H7 (cell line): ENCODE measurements around the gene ITGBL1. TPM values are rescaled to one million over a fixed set of nuclear protein-coding genes. Genes with fewer than 3 reads are reported as not detected.

Source experiments
- DNase-seq: peaks from one replicate; pipeline ENCODE4 v3.0.0; 2012
- H3K27me3 ChIP-seq: 2 replicates; pipeline ENCODE4 v1.6.0; 2011; ENCODE audit warnings: mild to moderate bottlenecking, low read length; ENCODE audit not compliant: control insufficient read depth, insufficient read depth
- H3K36me3 ChIP-seq: replicated peaks from 2 replicates; pipeline ENCODE4 v1.5.1; 2011; ENCODE audit warnings: low read length; ENCODE audit not compliant: control insufficient read depth, insufficient read depth
- H3K4me3 ChIP-seq: 2 replicates; pipeline ENCODE4 v1.5.1; 2011; ENCODE audit warnings: low read depth, mild to moderate bottlenecking, control low read depth, low read length, moderate library complexity; ENCODE audit not compliant: insufficient read depth
- total RNA-seq: library from RNA; depleted of rRNA; stranded (reverse); fragments of >200 nt; shearing (Covaris generic); gene quantifications from 2 replicates; pipeline ENCODE4 v1.2.3, GENCODE V29; 2014; rRNA removed

ITGBL1 gene
- total RNA-seq, result 0.03 TPM in 1 of 2 replicates, not detected in the other

DNA sequence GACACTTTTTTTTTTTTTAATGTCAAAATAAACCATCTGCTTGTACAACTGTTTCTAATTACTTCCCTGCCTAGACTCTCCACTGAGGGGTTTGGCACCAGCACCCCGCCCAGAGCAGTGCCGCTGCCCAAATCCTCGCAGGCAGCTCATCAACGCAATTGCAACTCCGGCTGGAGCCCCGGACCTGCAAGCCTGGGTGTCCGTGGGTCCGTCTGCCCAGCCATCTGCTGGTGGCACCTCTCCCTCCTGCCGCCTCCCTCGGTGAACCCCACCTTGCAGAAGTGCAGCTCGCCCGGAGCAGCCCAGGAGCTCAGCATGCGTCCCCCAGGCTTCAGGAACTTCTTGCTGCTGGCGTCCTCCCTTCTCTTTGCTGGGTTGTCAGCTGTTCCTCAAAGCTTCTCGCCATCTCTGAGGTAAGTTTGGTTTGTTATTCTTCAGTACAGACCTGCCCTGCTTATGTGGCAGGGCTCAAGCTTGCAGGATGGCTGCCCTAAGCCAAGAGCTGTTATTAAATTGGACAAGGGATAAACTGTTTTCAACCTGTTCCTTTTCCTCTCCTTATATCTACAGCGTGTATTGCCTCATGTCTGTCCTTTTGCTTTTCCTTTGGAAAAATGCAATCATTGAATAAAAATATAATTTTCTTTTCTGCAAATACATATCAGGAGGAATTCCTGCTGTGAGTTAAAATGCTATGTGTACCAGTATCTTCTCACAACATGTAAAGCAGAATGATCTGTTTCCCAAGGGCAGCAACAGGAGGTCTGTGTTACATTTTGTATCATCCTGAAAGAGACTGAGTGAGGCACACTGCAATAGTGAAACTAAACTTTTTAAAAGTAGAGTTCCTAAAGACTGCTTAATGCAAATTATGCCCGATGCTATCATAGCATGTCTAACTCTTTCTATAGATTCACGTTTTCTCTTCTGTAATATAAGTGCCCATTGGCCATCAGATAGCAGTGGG, at the start of gene ITGBL1:
TSS of gene ITGBL1 (plus strand) at position 157 of the 967 bp plus-strand sequence. CDS start at position 316, 159 bp downstream.
- no peak within 1 kb of the TSS for H3K4me3 ChIP-seq
- peak; percentile 14 for DNase-seq
- no peaks in the 10 kb centered on the region for H3K36me3 ChIP-seq
- no peaks in the 10 kb centered on the region for H3K27me3 ChIP-seq

GRCh38 chr13:101406791-101407190, 45.7 kb upstream of the ITGBL1 start:
- H3K4me3 ChIP-seq, result no peak overlapping the region

DNA sequence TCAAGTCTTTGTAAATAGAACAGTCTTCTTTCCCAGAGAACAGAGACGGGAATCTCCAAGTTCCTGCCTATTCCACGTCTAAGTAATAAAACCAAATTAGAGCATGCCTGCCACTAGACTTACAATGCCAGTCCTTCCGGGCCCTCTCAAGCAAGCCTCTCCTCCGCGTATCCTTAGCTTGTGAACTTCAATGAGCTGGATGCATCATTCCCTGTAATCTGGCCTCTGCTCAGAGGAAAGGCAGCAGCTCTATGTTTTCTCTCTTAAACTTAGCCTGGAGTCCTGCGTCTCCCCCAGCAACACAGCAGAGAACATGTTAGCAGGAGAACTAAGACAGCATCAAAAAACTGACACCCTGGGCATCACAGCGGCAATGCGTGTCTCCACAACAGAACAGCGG, 44.3 kb upstream of the ITGBL1 start:
- Histone ChIP-seq H3K4me3 (no peak overlapping the region), H3K27me3 (no peaks in the 10 kb centered on the region), H3K36me3 (no peaks in the 10 kb centered on the region)
- no peak for DNase-seq

More at GRCh38 chr13:101406791-101407190, 45.7 kb upstream of the ITGBL1 start:
- DNase-seq, result no peak
- H3K27me3 ChIP-seq, result no peaks in the 10 kb centered on the region
- no peaks in the 10 kb centered on the region for H3K36me3 ChIP-seq

DNA sequence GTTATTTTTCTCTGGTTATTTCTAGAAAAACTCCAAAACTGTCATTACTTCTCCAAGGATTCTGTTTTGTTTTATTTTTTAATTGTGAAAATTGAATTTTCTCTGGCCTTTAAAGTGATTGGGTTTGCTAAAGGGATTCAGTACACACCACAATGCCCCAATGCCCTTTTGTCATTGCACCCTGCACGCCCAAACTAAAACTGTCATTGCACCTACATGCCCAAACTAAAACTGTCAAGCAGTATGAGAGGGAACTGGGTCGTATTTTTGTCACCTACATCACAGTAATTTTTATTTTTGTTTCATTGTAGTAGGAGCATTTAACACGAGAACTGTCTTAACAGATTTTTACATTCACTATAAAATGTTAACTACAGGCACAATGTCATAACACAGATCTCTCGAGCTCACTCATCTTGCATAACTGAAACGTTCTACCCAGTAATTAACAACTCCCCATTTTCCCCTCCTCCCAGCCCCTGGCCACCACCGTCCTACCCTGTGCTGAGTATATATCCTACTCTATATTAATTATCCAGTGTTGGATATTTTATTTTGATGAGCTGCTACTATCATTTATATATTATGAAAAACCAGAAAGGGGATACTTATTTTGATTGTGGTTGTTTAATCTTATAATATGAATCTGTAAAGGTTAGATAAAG, 43.4 kb upstream of the ITGBL1 start:
- no peak for DNase-seq

DNA sequence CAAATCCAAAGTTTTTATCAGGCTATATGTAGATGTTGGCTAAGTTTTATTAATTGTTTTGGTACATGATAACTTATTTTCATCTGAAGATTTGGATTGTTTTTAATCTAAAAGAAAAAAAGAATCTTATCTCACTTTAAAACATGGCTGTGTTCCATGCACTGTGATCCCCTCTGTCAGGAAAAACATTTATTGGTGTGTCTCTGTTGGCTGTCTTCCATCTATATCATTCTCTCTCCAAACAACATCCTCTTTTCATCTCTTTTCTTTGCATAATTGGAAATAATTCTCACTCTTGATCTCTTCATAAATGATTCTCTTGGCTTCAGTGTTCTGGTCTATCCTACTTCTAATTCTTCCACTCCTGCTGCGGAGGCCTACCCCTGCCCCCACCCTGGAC, 40.4 kb upstream of the ITGBL1 start:
- no peaks in the 10 kb centered on the region for H3K36me3 ChIP-seq
- H3K4me3 ChIP-seq, result no peak overlapping the region
- DNase-seq, result no peak
- H3K27me3 ChIP-seq, result peaks cover 22% of the 10 kb centered on the region

More for the DNA sequence above, 43.4 kb upstream of the ITGBL1 start:
- no peaks in the 10 kb centered on the region for H3K27me3 ChIP-seq
- no peaks in the 10 kb centered on the region for H3K36me3 ChIP-seq
- no peak overlapping the region for H3K4me3 ChIP-seq

DNA sequence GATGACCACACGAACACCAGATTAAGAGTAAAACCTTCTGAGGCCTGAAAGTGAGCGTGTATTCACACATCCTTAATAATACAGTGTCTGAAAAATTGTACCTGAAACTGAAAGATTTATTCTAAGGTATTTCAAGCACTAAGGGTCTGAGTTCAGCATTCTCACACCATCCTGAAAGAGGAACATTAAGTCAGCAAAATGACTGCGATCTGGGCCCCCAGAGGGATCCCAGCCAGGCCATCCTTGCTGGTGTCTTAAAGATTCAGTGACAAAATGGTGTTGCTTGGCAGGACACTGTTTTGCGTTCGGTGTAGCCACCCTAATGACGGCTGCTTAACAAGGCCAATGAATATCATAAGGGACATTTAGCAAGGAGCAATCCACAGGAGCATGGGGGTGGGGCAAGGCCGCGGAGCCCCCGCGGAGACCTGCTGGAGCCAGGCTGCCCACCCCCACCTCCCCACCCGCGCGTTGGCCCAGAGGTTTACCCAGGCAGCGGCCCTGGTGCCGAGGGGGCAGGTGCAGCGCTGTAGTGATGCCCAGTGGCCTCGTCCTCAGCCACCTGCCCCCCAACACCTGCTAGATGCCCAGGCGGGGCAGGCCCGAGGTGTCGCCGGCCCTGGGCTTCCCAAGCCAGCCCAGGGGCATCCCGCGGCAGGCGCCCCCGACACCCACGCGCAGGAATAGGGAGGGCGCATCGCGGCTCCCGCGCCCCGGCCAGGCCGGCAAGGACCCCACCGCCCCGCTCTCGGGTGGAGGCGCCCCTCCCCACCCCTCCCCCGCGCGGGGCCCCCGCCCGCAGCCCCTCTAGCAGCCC, 36.9 kb upstream of the ITGBL1 start:
- peaks cover 25% of the 10 kb centered on the region for H3K27me3 ChIP-seq
- no peaks in the 10 kb centered on the region for H3K36me3 ChIP-seq
- peak overlapping the region; percentile 22 for H3K4me3 ChIP-seq
- no peak for DNase-seq

GRCh38 chr13:101416181-101417042, 36.1 kb upstream of the ITGBL1 start, which contains the start of gene NALCN:
TSS of gene NALCN (minus strand) at chr13:101416508. CDS start at chr13:101399126, 17,382 bp downstream.
- H3K4me3 ChIP-seq, result peak within 1 kb of the TSS; percentile 42
- peaks cover 25% of the 10 kb centered on the region for H3K27me3 ChIP-seq
- H3K36me3 ChIP-seq, result no peaks in the 10 kb centered on the region
- DNase-seq, result peak; percentile 77

- DNase-seq, result peak; percentile 30
- no peak overlapping the region; the same call in 1 of the 2 replicates for H3K4me3 ChIP-seq
- H3K27me3 ChIP-seq, result peaks cover 25% of the 10 kb centered on the region
- H3K36me3 ChIP-seq, result no peaks in the 10 kb centered on the region
Observed at GRCh38 chr13:101417043-101417406, 35.5 kb upstream of the ITGBL1 start.

DNA sequence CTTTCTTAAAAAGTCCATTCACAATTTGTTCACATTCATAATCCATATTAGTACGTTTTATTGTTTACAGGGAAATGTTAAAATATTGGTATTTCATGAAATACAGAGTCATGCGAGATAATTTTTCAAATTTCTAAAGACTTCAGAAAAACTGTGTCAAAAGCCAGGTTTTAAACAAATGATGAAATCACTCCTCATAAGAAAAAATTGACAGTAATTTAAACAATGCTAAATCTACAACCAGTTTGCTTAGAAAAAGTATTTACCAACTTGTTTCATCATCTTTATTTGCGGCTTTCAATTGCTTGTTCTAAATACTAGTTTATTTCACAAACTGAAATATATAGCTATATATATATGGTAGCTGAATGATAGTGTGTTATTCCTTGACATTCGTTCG, 35.0 kb upstream of the ITGBL1 start:
- H3K4me3 ChIP-seq, result no peak overlapping the region
- no peak for DNase-seq
- peaks cover 25% of the 10 kb centered on the region for H3K27me3 ChIP-seq
- no peaks in the 10 kb centered on the region for H3K36me3 ChIP-seq

GRCh38 chr13:101423872-101424271, 28.6 kb upstream of the ITGBL1 start:
- DNase-seq, result no peak
- H3K36me3 ChIP-seq, result no peaks in the 10 kb centered on the region
- no peaks in the 10 kb centered on the region for H3K27me3 ChIP-seq
- no peak overlapping the region for H3K4me3 ChIP-seq

- H3K36me3 ChIP-seq, result no peaks in the 10 kb centered on the region
- H3K27me3 ChIP-seq, result no peaks in the 10 kb centered on the region
- H3K4me3 ChIP-seq, result no peak overlapping the region
- no peak for DNase-seq
Observed at GRCh38 chr13:101424381-101425155, 27.9 kb upstream of the ITGBL1 start.

- Histone ChIP-seq H3K4me3 (no peak overlapping the region), H3K27me3 (no peaks in the 10 kb centered on the region), H3K36me3 (no peaks in the 10 kb centered on the region)
- no peak for DNase-seq
Observed at GRCh38 chr13:101425156-101425471, 27.4 kb upstream of the ITGBL1 start.

DNA sequence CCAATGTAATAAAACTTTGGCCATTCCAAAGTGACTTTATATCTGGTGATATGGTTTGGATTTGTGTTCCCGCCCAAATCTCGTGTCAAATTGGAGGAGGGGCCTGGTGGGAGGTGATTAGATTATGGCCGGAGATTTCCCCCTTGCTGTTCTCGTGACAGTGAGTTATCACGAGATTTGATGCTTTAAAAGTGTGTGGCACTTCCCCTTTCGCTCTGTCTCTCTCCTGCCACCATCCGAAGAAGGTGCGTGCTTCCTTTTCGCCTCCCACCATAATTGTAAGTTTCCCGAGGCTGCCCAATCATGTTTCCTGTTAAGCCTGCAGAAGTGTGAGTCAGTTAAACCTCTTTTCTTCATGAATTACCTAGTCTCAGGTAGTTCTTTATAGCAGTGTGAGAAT, 26.9 kb upstream of the ITGBL1 start:
- H3K36me3 ChIP-seq, result no peaks in the 10 kb centered on the region
- H3K4me3 ChIP-seq, result no peak overlapping the region
- no peaks in the 10 kb centered on the region for H3K27me3 ChIP-seq
- no peak for DNase-seq
